ENCODE measurements around the gene SIAH3.

The SIAH3 gene

GRCh38 chr13:45861322-45861721 is 9.8 kb upstream of the SIAH3 start:
- no peaks in the 10 kb centered on the region for H3K36me3 ChIP-seq (ENCODE audit: control insufficient read depth, insufficient read depth, low read length)
- H3K9ac ChIP-seq (ENCODE audit: low read depth, low read length): no peak overlapping the region
- no peak overlapping the region for H3K4me3 ChIP-seq (ENCODE audit: low read depth, low read length)
- no peak overlapping the region for H3K27ac ChIP-seq (ENCODE audit: low read depth, low read length)
- no peaks in the 10 kb centered on the region for H3K9me3 ChIP-seq (ENCODE audit: control insufficient read depth, insufficient read depth, low read length)
- peaks cover 3% of the 10 kb centered on the region; the same call in 1 of the 2 replicates for H3K4me1 ChIP-seq (ENCODE audit: control insufficient read depth, insufficient read depth, low read length)
- H3K27me3 ChIP-seq (ENCODE audit: control insufficient read depth, insufficient read depth, low read length): no peaks in the 10 kb centered on the region; the same call in 1 of the 2 replicates

DNA sequence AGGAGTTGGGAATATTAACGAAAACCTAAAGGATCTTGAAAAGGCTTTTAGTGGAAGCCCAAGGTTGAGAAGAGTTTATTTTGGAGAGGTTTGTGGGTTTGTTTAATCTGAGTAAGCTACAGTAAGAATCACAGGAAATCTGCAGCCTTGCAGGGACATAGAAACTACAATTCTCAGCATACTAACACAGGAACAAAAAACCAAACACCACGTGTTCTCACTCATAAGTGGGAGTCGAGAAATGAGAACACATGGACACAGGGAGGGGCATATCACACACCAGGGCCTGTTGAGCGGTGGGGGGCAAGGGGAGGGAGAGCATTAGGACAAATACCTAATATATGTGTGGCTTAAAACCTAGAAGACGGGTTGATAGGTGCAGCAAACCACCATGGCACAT is 8.7 kb upstream of the SIAH3 start:
- Histone ChIP-seq H3K4me1 (ENCODE audit: control insufficient read depth, insufficient read depth, low read length) (peaks cover 3% of the 10 kb centered on the region; the same call in 1 of the 2 replicates), H3K27me3 (ENCODE audit: control insufficient read depth, insufficient read depth, low read length) (no peaks in the 10 kb centered on the region; the same call in 1 of the 2 replicates), H3K9ac (ENCODE audit: low read depth, low read length) (no peak overlapping the region), H3K9me3 (ENCODE audit: control insufficient read depth, insufficient read depth, low read length) (no peaks in the 10 kb centered on the region), H3K27ac (ENCODE audit: low read depth, low read length) (no peak overlapping the region), H3K36me3 (ENCODE audit: control insufficient read depth, insufficient read depth, low read length) (no peaks in the 10 kb centered on the region), H3K4me3 (ENCODE audit: low read depth, low read length) (no peak overlapping the region)

GRCh38 chr13:45859705-45860104 is 8.2 kb upstream of the SIAH3 start:
- Histone ChIP-seq H3K4me3 (ENCODE audit: low read depth, low read length) (no peak overlapping the region), H3K4me1 (ENCODE audit: control insufficient read depth, insufficient read depth, low read length) (peaks cover 3% of the 10 kb centered on the region; the same call in 1 of the 2 replicates), H3K27me3 (ENCODE audit: control insufficient read depth, insufficient read depth, low read length) (no peaks in the 10 kb centered on the region; the same call in 1 of the 2 replicates), H3K27ac (ENCODE audit: low read depth, low read length) (no peak overlapping the region), H3K9ac (ENCODE audit: low read depth, low read length) (no peak overlapping the region), H3K9me3 (ENCODE audit: control insufficient read depth, insufficient read depth, low read length) (no peaks in the 10 kb centered on the region), H3K36me3 (ENCODE audit: control insufficient read depth, insufficient read depth, low read length) (no peaks in the 10 kb centered on the region)

DNA sequence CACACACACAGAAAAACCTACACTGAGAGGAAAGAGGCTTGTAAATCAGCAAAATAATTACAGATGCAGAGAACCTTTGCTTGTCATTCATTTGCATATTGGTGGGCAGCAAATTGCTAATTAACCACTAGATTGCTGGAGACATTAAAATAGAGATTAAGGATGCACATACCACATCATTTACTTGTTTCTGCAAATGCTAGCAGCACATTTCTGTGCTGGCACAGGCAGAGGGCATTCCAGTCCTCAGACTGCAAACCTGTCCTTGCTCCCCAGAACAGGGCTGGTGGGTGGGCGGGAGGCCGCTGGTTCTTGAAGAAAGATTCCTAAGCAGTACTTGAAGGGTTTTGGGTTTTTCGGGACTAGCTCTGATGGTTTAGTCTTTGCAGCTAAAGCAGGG is 941 bp upstream of the SIAH3 start:
- H3K27me3 ChIP-seq (ENCODE audit: control insufficient read depth, insufficient read depth, low read length): peaks cover 51% of the 10 kb centered on the region
- H3K4me3 ChIP-seq (ENCODE audit: low read depth, low read length): no peak overlapping the region
- H3K4me1 ChIP-seq (ENCODE audit: control insufficient read depth, insufficient read depth, low read length): peaks cover 37% of the 10 kb centered on the region
- no peak overlapping the region for H3K27ac ChIP-seq (ENCODE audit: low read depth, low read length)
- no peaks in the 10 kb centered on the region for H3K36me3 ChIP-seq (ENCODE audit: control insufficient read depth, insufficient read depth, low read length)
- no peaks in the 10 kb centered on the region for H3K9me3 ChIP-seq (ENCODE audit: control insufficient read depth, insufficient read depth, low read length)
- H3K9ac ChIP-seq (ENCODE audit: low read depth, low read length): no peak overlapping the region

- Histone ChIP-seq H3K36me3 (ENCODE audit: control insufficient read depth, insufficient read depth, low read length) (no peaks in the 10 kb centered on the region), H3K4me1 (ENCODE audit: control insufficient read depth, insufficient read depth, low read length) (peaks cover 42% of the 10 kb centered on the region), H3K9me3 (ENCODE audit: control insufficient read depth, insufficient read depth, low read length) (no peaks in the 10 kb centered on the region), H3K4me3 (ENCODE audit: low read depth, low read length) (peak overlapping the region; percentile 54), H3K9ac (ENCODE audit: low read depth, low read length) (no peak overlapping the region), H3K27me3 (ENCODE audit: control insufficient read depth, insufficient read depth, low read length) (peaks cover 51% of the 10 kb centered on the region), H3K27ac (ENCODE audit: low read depth, low read length) (no peak overlapping the region)
Measured at GRCh38 chr13:45851956-45852355, 403 bp upstream of the SIAH3 start.

DNA sequence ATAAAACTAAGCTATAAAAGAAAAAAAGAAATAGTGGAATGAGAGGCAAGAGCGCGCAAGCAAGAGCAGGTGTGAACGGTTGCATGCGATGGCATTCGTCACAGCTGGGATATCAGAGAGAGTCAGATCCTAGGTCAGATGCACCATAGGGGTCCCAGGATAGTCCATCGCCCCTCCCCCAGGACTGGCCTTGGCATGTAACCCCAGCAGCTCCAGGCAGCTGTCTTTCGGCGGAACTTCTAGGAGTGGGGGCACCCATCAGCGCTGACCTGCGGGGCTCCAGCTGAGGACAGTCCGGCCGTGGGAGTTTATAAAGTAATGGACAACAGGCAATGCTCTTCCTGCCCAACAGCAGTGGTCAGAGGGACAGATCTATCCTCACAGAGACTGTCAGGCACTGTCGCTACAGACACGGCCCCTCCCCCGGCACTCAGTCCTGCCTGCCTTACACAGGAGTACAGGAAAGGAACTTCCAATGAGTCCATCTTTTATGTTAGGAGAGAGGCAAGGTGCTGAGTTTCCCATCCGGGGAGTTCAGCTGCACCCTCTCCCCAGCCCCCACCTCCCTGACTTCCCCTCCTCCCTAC is 1.4 kb downstream of the SIAH3 start:
- Histone ChIP-seq H3K27ac (ENCODE audit: low read depth, low read length) (no peak overlapping the region), H3K4me3 (ENCODE audit: low read depth, low read length) (peak overlapping the region; percentile 54; the same call in 1 of the 2 replicates), H3K9ac (ENCODE audit: low read depth, low read length) (no peak overlapping the region)

GRCh38 chr13:45849408-45849807 is 2.1 kb downstream of the SIAH3 start:
- peaks cover 46% of the 10 kb centered on the region for H3K4me1 ChIP-seq (ENCODE audit: control insufficient read depth, insufficient read depth, low read length)

More for the DNA sequence above, 1.4 kb downstream of the SIAH3 start:
- H3K4me1 ChIP-seq (ENCODE audit: control insufficient read depth, insufficient read depth, low read length): peaks cover 46% of the 10 kb centered on the region
- no peaks in the 10 kb centered on the region for H3K36me3 ChIP-seq (ENCODE audit: control insufficient read depth, insufficient read depth, low read length)
- peaks cover 51% of the 10 kb centered on the region for H3K27me3 ChIP-seq (ENCODE audit: control insufficient read depth, insufficient read depth, low read length)
- H3K9me3 ChIP-seq (ENCODE audit: control insufficient read depth, insufficient read depth, low read length): no peaks in the 10 kb centered on the region

DNA sequence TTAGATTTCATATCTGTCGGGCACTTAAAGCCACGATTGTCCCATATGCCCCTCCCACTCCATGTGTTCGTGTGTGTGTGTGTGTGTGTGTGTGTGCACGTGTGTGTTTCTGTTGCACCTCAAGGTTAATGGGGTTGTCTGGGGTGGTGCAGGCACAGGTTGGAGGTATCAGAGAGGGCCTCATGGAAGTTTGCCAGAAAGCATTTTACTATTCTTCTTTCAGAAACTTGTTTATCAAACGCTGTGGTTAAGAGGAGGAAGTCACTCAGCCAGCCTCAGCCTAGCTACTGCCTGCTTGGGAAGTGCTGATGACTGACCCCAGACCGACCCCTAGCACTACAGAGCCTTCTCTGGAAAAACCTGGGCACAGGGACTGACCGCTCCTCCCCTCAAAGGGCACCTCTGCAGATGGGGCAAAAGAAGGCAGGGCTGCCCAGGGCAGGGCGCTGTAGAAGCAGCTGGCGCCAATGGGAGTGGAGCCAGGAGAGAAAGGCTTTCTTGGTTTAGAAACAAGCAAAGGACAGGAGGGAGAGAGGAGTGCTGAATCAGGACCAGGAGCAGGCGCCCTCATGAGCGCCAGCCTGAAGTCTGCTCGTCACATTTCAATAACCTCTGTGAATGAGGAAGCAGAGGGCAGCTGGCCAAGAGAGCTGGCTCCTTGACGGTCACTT is 3.9 kb downstream of the SIAH3 start:
- Histone ChIP-seq H3K4me1 (ENCODE audit: control insufficient read depth, insufficient read depth, low read length) (peaks cover 42% of the 10 kb centered on the region), H3K36me3 (ENCODE audit: control insufficient read depth, insufficient read depth, low read length) (no peaks in the 10 kb centered on the region), H3K27me3 (ENCODE audit: control insufficient read depth, insufficient read depth, low read length) (peaks cover 42% of the 10 kb centered on the region), H3K27ac (ENCODE audit: low read depth, low read length) (no peak overlapping the region), H3K9me3 (ENCODE audit: control insufficient read depth, insufficient read depth, low read length) (no peaks in the 10 kb centered on the region), H3K9ac (ENCODE audit: low read depth, low read length) (no peak overlapping the region), H3K4me3 (ENCODE audit: low read depth, low read length) (no peak overlapping the region)

More at GRCh38 chr13:45849408-45849807, 2.1 kb downstream of the SIAH3 start:
- H3K27me3 ChIP-seq (ENCODE audit: control insufficient read depth, insufficient read depth, low read length): peaks cover 51% of the 10 kb centered on the region
- no peaks in the 10 kb centered on the region for H3K9me3 ChIP-seq (ENCODE audit: control insufficient read depth, insufficient read depth, low read length)
- H3K36me3 ChIP-seq (ENCODE audit: control insufficient read depth, insufficient read depth, low read length): no peaks in the 10 kb centered on the region
- no peak overlapping the region for H3K27ac ChIP-seq (ENCODE audit: low read depth, low read length)
- no peak overlapping the region for H3K4me3 ChIP-seq (ENCODE audit: low read depth, low read length)
- H3K9ac ChIP-seq (ENCODE audit: low read depth, low read length): no peak overlapping the region

GRCh38 chr13:45846681-45847080 is 4.9 kb downstream of the SIAH3 start:
- Histone ChIP-seq H3K27me3 (ENCODE audit: control insufficient read depth, insufficient read depth, low read length) (peaks cover 32% of the 10 kb centered on the region), H3K4me3 (ENCODE audit: low read depth, low read length) (no peak overlapping the region), H3K36me3 (ENCODE audit: control insufficient read depth, insufficient read depth, low read length) (no peaks in the 10 kb centered on the region), H3K27ac (ENCODE audit: low read depth, low read length) (no peak overlapping the region), H3K9me3 (ENCODE audit: control insufficient read depth, insufficient read depth, low read length) (no peaks in the 10 kb centered on the region), H3K9ac (ENCODE audit: low read depth, low read length) (no peak overlapping the region), H3K4me1 (ENCODE audit: control insufficient read depth, insufficient read depth, low read length) (peaks cover 33% of the 10 kb centered on the region)

GRCh38 chr13:45838171-45838745 is 13.3 kb downstream of the SIAH3 start:
- Histone ChIP-seq H3K4me1 (ENCODE audit: control insufficient read depth, insufficient read depth, low read length) (peaks cover 8% of the 10 kb centered on the region; the same call in 1 of the 2 replicates), H3K27ac (ENCODE audit: low read depth, low read length) (no peak overlapping the region), H3K27me3 (ENCODE audit: control insufficient read depth, insufficient read depth, low read length) (no peaks in the 10 kb centered on the region), H3K9ac (ENCODE audit: low read depth, low read length) (no peak overlapping the region), H3K9me3 (ENCODE audit: control insufficient read depth, insufficient read depth, low read length) (no peaks in the 10 kb centered on the region), H3K36me3 (ENCODE audit: control insufficient read depth, insufficient read depth, low read length) (no peaks in the 10 kb centered on the region), H3K4me3 (ENCODE audit: low read depth, low read length) (no peak overlapping the region)

GRCh38 chr13:45837111-45837510 is 14.4 kb downstream of the SIAH3 start:
- Histone ChIP-seq H3K4me1 (ENCODE audit: control insufficient read depth, insufficient read depth, low read length) (peaks cover 8% of the 10 kb centered on the region; the same call in 1 of the 2 replicates), H3K9me3 (ENCODE audit: control insufficient read depth, insufficient read depth, low read length) (no peaks in the 10 kb centered on the region), H3K27ac (ENCODE audit: low read depth, low read length) (no peak overlapping the region), H3K27me3 (ENCODE audit: control insufficient read depth, insufficient read depth, low read length) (no peaks in the 10 kb centered on the region), H3K9ac (ENCODE audit: low read depth, low read length) (no peak overlapping the region), H3K4me3 (ENCODE audit: low read depth, low read length) (no peak overlapping the region), H3K36me3 (ENCODE audit: control insufficient read depth, insufficient read depth, low read length) (no peaks in the 10 kb centered on the region)
